B cell (primary cell): ENCODE measurements around the gene CDC34. TPM values are rescaled to one million over a fixed set of nuclear protein-coding genes. Genes with fewer than 3 reads are reported as not detected.
"Not testable (repeated sequence)": the region's sequence is repeated elsewhere in the genome, so short reads cannot be mapped to it uniquely, and the experiment has no call there.

ENCODE experiments used
- ATAC-seq: fragments of 200-7000 bp; cut with Tn5 transposase; one replicate; pipeline ENCODE4 v1.10.0; 2021; ENCODE audit warnings: low read depth, mild to moderate bottlenecking, moderate number of reproducible peaks, moderate library complexity
- CTCF ChIA-PET: fragments of 350-600 bp; sonication (Branson Sonifier 250); formaldehyde crosslinking; loops from one replicate; lab custom pipeline; 2021; ENCODE audit warnings: antibody characterized with exemption, inconsistent platforms; lab: Charles Lee
- POLR2A ChIA-PET: fragments of 350-600 bp; sonication (Branson Sonifier 250); formaldehyde crosslinking; loops from one replicate; lab custom pipeline; 2021; ENCODE audit warnings: antibody characterized with exemption; lab: Charles Lee
- DNase-seq: peaks from one replicate; pipeline ENCODE4 v3.0.0; 2013
- H2AFZ ChIP-seq: 2 replicates; pipeline ENCODE4 v1.6.1; 2012; ENCODE audit warnings: mild to moderate bottlenecking, low read depth, low read length; ENCODE audit not compliant: insufficient read depth, poor library complexity, severe bottlenecking
- H3K27ac ChIP-seq, 2 donors: 1 replicate in 1 of 2; 2 replicates in 1 of 2; pipeline ENCODE4 v1.5.1; 2012 to 2013; ENCODE audit warnings: low read length in 2 of 2, mild to moderate bottlenecking in 2 of 2, moderate library complexity in 1 of 2
- H3K27me3 ChIP-seq, 4 experiments: fragments of 200-600 bp in 1 of 4; sonication (generic) in 1 of 4; replicated peaks in 1 of 4; 1 replicate in 2 of 4; 2 replicates in 2 of 4; pipeline versions ENCODE4 v1.6.1 to v1.7.0; 2013 to 2016; ENCODE audit warnings: low read length in 3 of 4, mild to moderate bottlenecking in 2 of 4, mixed read lengths in 1 of 4, moderate library complexity in 1 of 4; ENCODE audit not compliant: insufficient read depth in 4 of 4, control insufficient read depth in 3 of 4; ENCODE audit errors: control extremely low read depth in 1 of 4
- H3K36me3 ChIP-seq, 2 experiments: replicated peaks in 1 of 2; 1 replicate in 1 of 2; 2 replicates in 1 of 2; pipeline versions ENCODE4 v1.6.1 to v1.7.1; 2013; ENCODE audit warnings: low read length in 1 of 2; ENCODE audit not compliant: insufficient read depth in 2 of 2, control insufficient read depth in 1 of 2; ENCODE audit errors: control extremely low read depth in 1 of 2, extremely low read depth in 1 of 2
- H3K4me1 ChIP-seq, 2 donors: fragments of 200-600 bp in 1 of 2; sonication (generic) in 1 of 2; 1 replicate in 1 of 2; 2 replicates in 1 of 2; pipeline versions ENCODE4 v1.5.1 to v1.6.1; 2013 to 2017; ENCODE audit warnings: low read length in 2 of 2; ENCODE audit not compliant: control insufficient read depth in 2 of 2, insufficient read depth in 2 of 2
- H3K4me2 ChIP-seq: replicated peaks from 2 replicates; pipeline ENCODE3; 2012; ENCODE audit warnings: mild to moderate bottlenecking, low read depth, low read length; ENCODE audit not compliant: poor library complexity, severe bottlenecking
- H3K4me3 ChIP-seq, 5 experiments: fragments of 200-600 bp in 1 of 5; sonication (generic) in 1 of 5; 1 replicate in 3 of 5; 2 replicates in 2 of 5; pipeline versions ENCODE4 v1.5.1 to v1.7.0; 2011 to 2016; ENCODE audit warnings: low read length in 4 of 5, mild to moderate bottlenecking in 4 of 5, low read depth in 2 of 5, control low read depth in 1 of 5, moderate library complexity in 1 of 5; ENCODE audit not compliant: insufficient read depth in 1 of 5; ENCODE audit errors: control extremely low read depth in 1 of 5, extremely low read depth in 1 of 5
- H3K79me2 ChIP-seq: fragments of 200-600 bp; sonication (generic); one replicate; pipeline ENCODE4 v1.6.0; 2016; ENCODE audit warnings: low read length; ENCODE audit not compliant: control insufficient read depth, insufficient read depth
- H3K9ac ChIP-seq: fragments of 200-600 bp; sonication (generic); 2 replicates; pipeline ENCODE4 v1.6.1; 2017; ENCODE audit warnings: mild to moderate bottlenecking, low read length, moderate library complexity
- H3K9me3 ChIP-seq, 3 donors: one replicate each; pipeline versions ENCODE4 v1.6.1 to v1.7.1; 2013; ENCODE audit warnings: low read length in 2 of 3; ENCODE audit not compliant: control insufficient read depth in 2 of 3, insufficient read depth in 1 of 3; ENCODE audit errors: control extremely low read depth in 1 of 3
- H4K20me1 ChIP-seq: 2 replicates; pipeline ENCODE4 v1.6.0; 2012; ENCODE audit warnings: mild to moderate bottlenecking, low read length; ENCODE audit not compliant: insufficient read depth, control insufficient read depth, poor library complexity, severe bottlenecking
- H3K27ac Mint-ChIP-seq: one replicate; pipeline ENCODE4 v1.8.0; 2021; ENCODE audit warnings: mixed read lengths
- H3K27me3 Mint-ChIP-seq: one replicate; pipeline ENCODE4 v1.8.0; 2021; ENCODE audit warnings: mixed read lengths
- H3K4me1 Mint-ChIP-seq: one replicate; pipeline ENCODE4 v1.8.0; 2021; ENCODE audit warnings: mixed read lengths
- H3K4me3 Mint-ChIP-seq: one replicate; pipeline ENCODE4 v1.8.0; 2021; ENCODE audit warnings: mixed read lengths
- H3K9me3 Mint-ChIP-seq: one replicate; pipeline ENCODE4 v1.8.0; 2022; ENCODE audit warnings: mixed read lengths; ENCODE audit not compliant: insufficient read depth
- EZH2 ChIP-seq: IDR thresholded peaks from 2 replicates; pipeline ENCODE4 v1.6.1; 2012; ENCODE audit warnings: borderline replicate concordance, low read depth, mild to moderate bottlenecking, moderate library complexity, low read length; ENCODE audit not compliant: insufficient read depth, poor library complexity, severe bottlenecking
- WGBS: methylation state at CpG from one replicate; pipeline ENCODE4 v1.1.5; 2013; ENCODE audit warnings: missing lambda C conversion rate; ENCODE audit not compliant: insufficient coverage; 5-methylcytosine and 5-hydroxymethylcytosine counted together
- intact Hi-C: fragments of 100-400 bp; cut with micrococcal nuclease; formaldehyde crosslinking; loops from one replicate; pipeline ENCODE4 v1.10.0; 2022
- polyA plus RNA-seq: library from polyadenylated mRNA; depleted of rRNA; stranded (reverse); fragments of >200 nt; gene quantifications from 2 replicates; pipeline ENCODE4 v1.2.3, GENCODE V29; 2012
- total RNA-seq, 2 donors: library from RNA; stranded (reverse); fragments of 120-200 nt in 1 of 2; gene quantifications; 1 replicate in 1 of 2; 2 replicates in 1 of 2; pipeline versions ENCODE4 v1.2.3 to v1.2.4, GENCODE V29; 2013 to 2022
- TF ChIP-seq, protein P1 (sequence below): fragments of 200-600 bp; IDR thresholded peaks from one replicate; pipeline ENCODE4 v1.8.0; 2022; ENCODE audit warnings: antibody characterized with exemption, mild to moderate bottlenecking

The CDC34 gene
- total and polyA plus RNA-seq, 2 donors (not counting 1 experiment from before 2014, with no cell fraction given), result 26.9 to 28.4 TPM

DNA sequence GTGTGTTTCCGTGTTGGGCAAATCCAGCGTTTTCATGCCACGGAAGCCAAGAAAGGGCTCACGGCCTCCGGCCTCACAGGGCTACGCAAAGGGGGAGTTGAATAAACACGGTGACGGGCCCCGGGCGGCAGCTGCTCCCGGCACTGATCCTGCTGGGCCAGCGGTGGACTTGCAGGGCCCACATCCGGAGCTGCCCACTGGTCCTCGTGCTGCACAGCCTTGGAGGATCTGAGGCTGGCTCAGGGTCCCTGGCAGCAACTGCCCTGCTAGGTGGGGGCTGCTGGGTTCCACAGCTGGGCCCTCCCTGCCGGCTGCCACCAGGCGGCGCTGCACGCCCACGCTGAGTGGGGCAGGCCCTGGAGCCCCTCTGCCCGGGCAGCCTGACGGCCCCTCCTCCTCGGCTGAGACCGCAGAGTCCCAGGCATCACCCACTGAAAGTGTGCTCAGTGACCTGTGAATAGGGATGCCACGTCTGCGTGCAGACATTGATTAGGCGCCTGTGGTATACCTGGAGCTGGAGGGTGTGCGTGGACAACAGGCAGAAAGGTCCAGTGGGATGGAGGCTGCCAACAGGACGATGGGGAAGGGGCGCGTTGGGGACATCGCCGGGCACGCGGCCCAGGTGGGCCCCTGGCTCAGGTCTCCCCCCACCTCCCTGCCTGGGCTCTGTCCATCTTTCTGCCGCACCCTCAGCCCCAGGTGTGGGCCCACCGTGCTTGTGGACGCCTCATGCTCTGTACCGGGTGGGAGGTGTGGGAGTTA, 52.9 kb downstream of the CDC34 start:
- Histone ChIP-seq H3K4me3 (no peak overlapping the region), H3K27ac (no peak overlapping the region), H3K36me3 (peaks cover 0 to 29% of the 10 kb centered on the region in 2 experiments), H3K79me2 (peaks cover 8% of the 10 kb centered on the region), H3K27me3 (peaks cover 0 to 37% (median 13%) of the 10 kb centered on the region in 4 experiments), H3K9me3 (peaks cover 0 to 5% (median 0%) of the 10 kb centered on the region in 3 donors), H3K4me2 (no peak overlapping the region), H3K4me1 (peaks cover 14 to 17% of the 10 kb centered on the region in 2 donors), H2AFZ (no peak overlapping the region), H4K20me1 (peaks cover 41% of the 10 kb centered on the region), H3K9ac (no peak overlapping the region)
- peaks cover 9% of the 10 kb centered on the region for H3K4me1 Mint-ChIP-seq
- H3K4me3 Mint-ChIP-seq, result no peak overlapping the region
- peak; percentile 77 for DNase-seq
- H3K9me3 Mint-ChIP-seq, result no peaks in the 10 kb centered on the region
- intact Hi-C loops, result loop anchor here (1.0 kb wide), 1 partner anchor 150 kb away; no protein-coding TSS in a partner anchor
- H3K27me3 Mint-ChIP-seq, result peaks cover 12% of the 10 kb centered on the region
- peak; percentile 76 for ATAC-seq
- TF ChIP-seq, protein P1, sequence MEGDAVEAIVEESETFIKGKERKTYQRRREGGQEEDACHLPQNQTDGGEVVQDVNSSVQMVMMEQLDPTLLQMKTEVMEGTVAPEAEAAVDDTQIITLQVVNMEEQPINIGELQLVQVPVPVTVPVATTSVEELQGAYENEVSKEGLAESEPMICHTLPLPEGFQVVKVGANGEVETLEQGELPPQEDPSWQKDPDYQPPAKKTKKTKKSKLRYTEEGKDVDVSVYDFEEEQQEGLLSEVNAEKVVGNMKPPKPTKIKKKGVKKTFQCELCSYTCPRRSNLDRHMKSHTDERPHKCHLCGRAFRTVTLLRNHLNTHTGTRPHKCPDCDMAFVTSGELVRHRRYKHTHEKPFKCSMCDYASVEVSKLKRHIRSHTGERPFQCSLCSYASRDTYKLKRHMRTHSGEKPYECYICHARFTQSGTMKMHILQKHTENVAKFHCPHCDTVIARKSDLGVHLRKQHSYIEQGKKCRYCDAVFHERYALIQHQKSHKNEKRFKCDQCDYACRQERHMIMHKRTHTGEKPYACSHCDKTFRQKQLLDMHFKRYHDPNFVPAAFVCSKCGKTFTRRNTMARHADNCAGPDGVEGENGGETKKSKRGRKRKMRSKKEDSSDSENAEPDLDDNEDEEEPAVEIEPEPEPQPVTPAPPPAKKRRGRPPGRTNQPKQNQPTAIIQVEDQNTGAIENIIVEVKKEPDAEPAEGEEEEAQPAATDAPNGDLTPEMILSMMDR, result peak; percentile 88
- TF ChIP-seq EZH2, result no peak
- WGBS, result 43% methylated on average over 37 of the region's 38 CpGs
- POLR2A ChIA-PET, result interaction anchor here (0.7 kb wide), 1 partner anchor 52 kb away, joined by 3 read pairs; no protein-coding TSS in a partner anchor
- CTCF ChIA-PET, result interaction anchor here (0.6 to 4.2 kb wide), 12 partner anchors 9 to 787 kb away, joined by 3 to 39 read pairs (median 4); no protein-coding TSS in a partner anchor
- no peak overlapping the region for H3K27ac Mint-ChIP-seq

DNA sequence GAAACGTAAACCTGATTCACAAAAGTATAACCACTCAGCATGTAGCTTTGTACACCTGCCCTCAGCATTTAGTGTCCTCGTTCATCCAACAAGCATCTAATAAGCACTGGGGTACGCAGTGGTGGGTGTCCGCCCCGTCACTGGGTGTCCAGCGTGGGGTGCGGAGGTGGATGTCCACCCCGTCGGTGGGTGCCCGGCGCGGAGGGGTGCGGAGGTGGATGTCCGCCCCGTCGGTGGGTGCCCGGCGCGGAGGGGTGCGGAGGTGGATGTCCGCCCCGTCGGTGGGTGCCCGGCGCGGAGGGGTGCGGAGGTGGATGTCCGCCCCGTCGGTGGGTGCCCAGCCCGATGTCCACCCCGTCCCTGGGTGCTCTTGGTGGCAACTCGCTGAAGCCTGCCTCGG, 53.6 kb downstream of the CDC34 start:
- Histone ChIP-seq H3K36me3 (peaks cover 0 to 24% of the 10 kb centered on the region in 2 experiments), H3K4me1 (peaks cover 14 to 17% of the 10 kb centered on the region in 2 donors), H3K27me3 (peaks cover 0 to 37% (median 13%) of the 10 kb centered on the region in 4 experiments), H4K20me1 (peaks cover 33% of the 10 kb centered on the region)
- DNase-seq, H3K79me2 ChIP-seq, H3K4me3 Mint-ChIP-seq, H3K9me3 ChIP-seq, H3K9ac ChIP-seq, intact Hi-C loops, H2AFZ ChIP-seq, H3K4me1 Mint-ChIP-seq, ATAC-seq, H3K4me2 ChIP-seq, H3K27ac Mint-ChIP-seq, H3K27ac ChIP-seq, H3K4me3 ChIP-seq, H3K9me3 Mint-ChIP-seq: not testable (repeated sequence)
- H3K27me3 Mint-ChIP-seq, result peaks cover 12% of the 10 kb centered on the region
- ChIA-PET POLR2A (interaction anchor here (0.7 kb wide), 1 partner anchor 53 kb away, joined by 3 read pairs; no protein-coding TSS in a partner anchor), CTCF (interaction anchor here (1.0 to 4.2 kb wide), 5 partner anchors 10 to 153 kb away, joined by 3 to 39 read pairs (median 5); no protein-coding TSS in a partner anchor)
- WGBS, result 87% methylated on average over 10 of the region's 34 CpGs
